GM18507 (cell line): Measurements from ENCODE around the gene FNDC3B.

Experiments
- DNase-seq: peaks from one replicate; pipeline ENCODE4 v3.0.0; 2011; ENCODE audit warnings: low read depth; ENCODE audit not compliant: insufficient read length; ENCODE audit errors: extremely low spot score
- FAIRE-seq: peaks from 2 replicates; lab custom pipeline; 2011; peaks lifted over from hg19 to GRCh38; lab: Jason Lieb, UNC

The FNDC3B gene

GRCh38 chr3:172373912-172374311, 334.5 kb downstream of the FNDC3B start:
- DNase-seq (no peak), FAIRE-seq (no peak)

- no peak for DNase-seq
- no peak for FAIRE-seq
Measured at GRCh38 chr3:172375206-172375850, 335.9 kb downstream of the FNDC3B start.

GRCh38 chr3:172376402-172376801, 337.0 kb downstream of the FNDC3B start:
- peak; percentile 12 for FAIRE-seq
- DNase-seq: no peak

DNA sequence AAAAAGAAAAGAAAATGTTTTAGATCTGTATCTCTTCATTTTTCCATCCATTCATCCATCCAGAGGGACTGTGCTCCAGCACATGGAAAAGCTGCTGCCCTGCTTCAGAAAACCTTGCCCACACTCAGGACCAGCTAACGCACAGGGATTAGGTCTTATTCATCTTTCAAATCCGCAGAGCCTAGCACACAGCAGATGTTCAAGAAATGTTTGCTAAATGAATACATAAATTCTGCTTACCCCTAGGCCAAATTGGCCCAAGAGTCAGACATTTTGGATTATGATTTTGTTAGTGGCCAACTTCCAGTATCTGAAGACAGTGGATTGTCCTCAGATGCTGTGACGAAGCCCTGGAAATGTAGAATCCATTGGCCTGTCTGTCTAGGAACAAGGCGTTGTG, 337.5 kb downstream of the FNDC3B start:
- FAIRE-seq (no peak), DNase-seq (no peak)

GRCh38 chr3:172378439-172378838, 339.1 kb downstream of the FNDC3B start:
- FAIRE-seq (no peak), DNase-seq (no peak)

DNA sequence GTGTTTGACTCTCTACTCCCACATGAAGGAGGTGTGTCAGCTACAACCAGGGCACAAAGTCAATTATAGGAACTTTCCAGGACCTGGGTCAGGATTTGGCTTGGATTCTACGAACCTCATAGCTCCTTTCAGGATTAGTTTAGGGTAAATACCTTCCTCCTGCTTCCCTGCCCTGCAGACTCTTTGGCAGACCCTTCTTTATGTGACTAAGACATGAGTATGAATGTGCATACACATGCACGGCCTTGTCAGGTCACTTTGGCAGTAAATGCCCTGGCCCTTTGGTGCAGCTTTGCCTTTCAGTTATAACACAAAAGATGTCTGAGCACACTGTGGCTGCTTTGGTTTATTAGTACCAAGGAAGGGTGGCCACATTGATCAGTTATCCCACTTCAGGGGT, 340.0 kb downstream of the FNDC3B start:
- DNase-seq: no peak
- no peak for FAIRE-seq

GRCh38 chr3:172380632-172381031, 341.3 kb downstream of the FNDC3B start:
- FAIRE-seq (no peak), DNase-seq (no peak)

DNA sequence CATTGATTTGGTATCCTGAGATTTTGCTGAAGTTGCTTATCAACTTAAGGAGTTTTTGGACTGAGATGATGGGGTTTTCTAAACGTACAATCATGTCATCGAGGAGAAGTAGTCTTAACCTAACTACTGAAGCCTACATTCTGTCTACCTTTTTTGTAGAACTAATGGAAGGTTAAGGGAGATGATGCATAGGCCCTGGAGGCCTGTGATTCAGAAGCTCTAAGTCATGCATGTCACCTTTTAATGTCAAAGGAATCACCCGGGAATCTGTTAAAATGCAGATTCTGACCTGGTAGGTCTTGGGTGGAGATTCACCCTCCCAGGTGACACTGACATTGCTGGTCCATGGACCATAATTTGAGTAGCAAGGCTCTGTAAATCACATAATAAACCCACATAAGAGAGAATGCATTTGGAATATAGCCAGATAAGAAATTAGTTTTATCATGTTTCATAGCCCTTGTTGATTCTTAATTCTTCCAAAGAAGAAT, 344.0 kb downstream of the FNDC3B start:
- no peak for FAIRE-seq
- no peak for DNase-seq

DNA sequence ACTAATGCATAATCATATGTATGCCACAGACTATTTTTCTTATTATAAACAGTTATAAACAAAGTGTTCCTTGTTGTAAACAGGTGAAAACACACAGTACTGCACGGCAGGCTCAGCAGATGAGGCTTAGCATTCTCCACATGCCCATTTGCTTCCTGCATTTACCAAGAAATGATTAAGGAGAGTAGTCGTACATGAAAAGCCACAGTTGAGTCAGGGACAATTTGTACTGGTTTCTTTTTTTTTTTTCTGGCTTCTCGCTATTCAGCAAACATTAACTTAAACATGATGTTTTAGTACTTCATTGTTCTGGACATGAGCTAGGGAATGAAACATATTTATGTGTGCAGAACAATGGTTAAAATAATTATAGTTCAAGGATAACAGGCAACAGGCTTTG, 345.5 kb downstream of the FNDC3B start:
- FAIRE-seq (no peak), DNase-seq (no peak)

GRCh38 chr3:172387728-172388127, 348.4 kb downstream of the FNDC3B start:
- FAIRE-seq (no peak), DNase-seq (no peak)

GRCh38 chr3:172388412-172389078, 349.2 kb downstream of the FNDC3B start:
- DNase-seq (no peak), FAIRE-seq (no peak)

GRCh38 chr3:172390792-172391191, 351.4 kb downstream of the FNDC3B start:
- FAIRE-seq: no peak
- no peak for DNase-seq

DNA sequence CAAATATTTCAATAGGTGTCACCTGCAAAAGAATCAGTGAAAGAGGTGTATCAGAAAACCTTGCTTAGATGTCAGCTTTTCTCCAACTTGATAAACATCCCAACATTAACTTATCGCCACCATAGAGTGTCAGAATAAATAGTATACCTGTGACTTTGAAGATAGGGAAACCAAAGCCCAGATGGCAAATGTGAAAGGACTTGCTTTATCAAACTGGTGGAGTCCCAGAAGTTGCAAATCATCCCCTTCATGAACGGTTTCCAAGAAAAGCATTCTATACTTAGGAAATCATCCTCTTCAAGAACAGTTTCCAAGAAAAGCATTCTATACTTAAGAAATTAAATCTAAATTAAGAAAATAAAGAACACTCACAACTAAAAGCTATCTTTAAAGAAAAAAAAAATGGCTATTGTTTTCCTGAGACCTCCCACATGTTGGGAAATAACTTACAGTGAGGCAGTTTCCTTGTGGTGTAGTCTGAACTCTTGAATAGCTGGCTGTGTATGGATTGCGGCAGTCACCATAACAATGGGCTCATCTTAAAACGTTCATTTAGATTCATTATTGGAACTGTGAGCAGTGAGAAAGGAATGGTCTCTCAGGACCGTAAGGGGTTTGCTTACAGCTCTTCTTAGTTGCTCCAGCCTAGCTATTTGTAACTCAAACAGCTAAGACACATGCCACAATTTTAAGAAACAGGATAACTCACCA, 352.4 kb downstream of the FNDC3B start:
- no peak for FAIRE-seq

GRCh38 chr3:172394692-172395091, 355.3 kb downstream of the FNDC3B start:
- no peak for FAIRE-seq
- no peak for DNase-seq

More for the DNA sequence above, 352.4 kb downstream of the FNDC3B start:
- no peak for DNase-seq

DNA sequence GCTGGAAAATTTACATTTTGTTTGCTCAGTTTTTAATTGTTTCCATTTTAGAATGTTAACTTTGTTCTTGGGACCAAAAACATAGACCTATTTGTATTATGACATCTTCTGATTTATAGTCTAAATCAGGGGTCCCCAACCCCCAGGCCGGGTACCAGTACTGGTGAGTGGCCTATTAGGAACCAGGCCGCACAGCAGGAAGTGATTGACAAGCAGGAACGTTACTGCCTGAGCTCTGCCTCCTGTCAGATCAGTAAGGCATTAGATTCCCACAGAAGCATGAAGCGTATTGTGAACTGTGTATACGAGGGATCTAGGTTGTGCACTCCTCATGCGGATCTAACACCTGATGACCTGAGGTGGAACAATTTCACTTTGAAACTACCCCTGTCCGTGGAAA, 357.0 kb downstream of the FNDC3B start:
- no peak for DNase-seq
- FAIRE-seq: no peak

DNA sequence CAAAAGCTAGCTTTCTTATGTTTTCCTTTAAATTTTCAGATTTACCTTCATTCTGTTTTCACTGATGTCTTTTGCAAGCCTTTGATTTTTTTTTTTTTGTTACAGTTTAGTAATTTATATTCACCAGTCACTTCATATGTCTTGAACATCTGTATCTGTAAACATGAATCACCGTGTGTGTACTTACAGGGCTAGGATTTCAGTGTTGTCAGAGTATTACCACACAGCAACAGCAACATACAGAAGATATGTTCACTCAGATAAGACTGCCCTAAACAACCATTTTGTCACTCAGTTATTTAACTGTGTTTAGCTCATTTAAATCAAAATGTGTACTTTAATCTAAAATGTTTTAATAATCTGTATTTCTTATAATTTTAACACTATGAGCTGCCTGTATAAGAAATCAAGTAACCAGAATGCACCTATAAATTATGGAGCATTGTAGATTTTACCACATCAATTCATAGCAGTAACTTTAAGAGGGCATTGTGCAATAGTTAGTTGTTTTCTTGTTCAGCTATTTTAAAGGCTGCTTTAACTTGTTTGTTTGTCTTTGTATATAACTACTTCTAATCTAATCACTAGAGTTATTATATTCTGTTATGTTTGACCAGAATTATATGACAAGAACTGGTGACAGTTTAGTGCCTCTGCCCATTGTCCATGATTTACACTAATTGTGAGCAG, 358.5 kb downstream of the FNDC3B start:
- no peak for FAIRE-seq
- DNase-seq: no peak

- DNase-seq (no peak), FAIRE-seq (no peak)
Measured at GRCh38 chr3:172398484-172398883, 359.1 kb downstream of the FNDC3B start.

GRCh38 chr3:172402090-172402489, 362.7 kb downstream of the FNDC3B start:
- FAIRE-seq (no peak), DNase-seq (no peak)

- FAIRE-seq: no peak
- DNase-seq: no peak
Measured at GRCh38 chr3:172402892-172403643, 363.7 kb downstream of the FNDC3B start.
